Subcutaneous adipose tissue (tissue), 4 donors: ENCODE data around the gene ARHGEF18. TPM values are rescaled to one million over a fixed set of nuclear protein-coding genes. Genes with fewer than 3 reads are reported as not detected.

Experiments
- total RNA-seq, 4 donors: library from RNA; depleted of rRNA; stranded (reverse); fragments of >200 nt; gene quantifications; one replicate each; pipeline ENCODE4 v1.1.0, GENCODE V29; 2016
- TF ChIP-seq, protein P1 (sequence below): fragments of 450-650 bp; IDR thresholded peaks from one replicate; pipeline ENCODE4 v1.5.1; 2016; ENCODE audit warnings: low read depth, mild to moderate bottlenecking, control low read depth, antibody characterized with exemption, moderate library complexity

ARHGEF18 gene
- total RNA-seq, 4 donors from 2014 or later: 10.9 to 18.5 (median 16.9) TPM

DNA sequence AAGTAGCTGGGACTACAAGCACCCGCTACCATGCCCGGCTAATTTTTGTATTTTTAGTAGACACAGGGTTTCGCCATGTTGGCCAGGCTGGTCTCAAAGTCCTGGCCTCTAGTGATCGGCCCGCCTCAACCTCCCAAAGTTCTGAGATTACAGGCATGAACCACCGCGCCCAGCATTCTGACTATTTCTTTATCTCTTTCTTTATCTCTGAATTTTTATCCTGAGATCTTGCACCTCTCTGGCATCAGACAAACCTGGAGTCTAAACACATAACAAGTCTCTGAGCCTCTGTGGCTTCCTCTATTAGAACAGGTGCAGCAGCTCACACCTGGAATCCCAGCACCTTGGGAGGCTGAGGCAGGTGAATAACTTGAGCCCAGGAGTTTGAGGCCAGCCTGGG lies 28.5 kb downstream of the ARHGEF18 start:
- TF ChIP-seq, protein P1, sequence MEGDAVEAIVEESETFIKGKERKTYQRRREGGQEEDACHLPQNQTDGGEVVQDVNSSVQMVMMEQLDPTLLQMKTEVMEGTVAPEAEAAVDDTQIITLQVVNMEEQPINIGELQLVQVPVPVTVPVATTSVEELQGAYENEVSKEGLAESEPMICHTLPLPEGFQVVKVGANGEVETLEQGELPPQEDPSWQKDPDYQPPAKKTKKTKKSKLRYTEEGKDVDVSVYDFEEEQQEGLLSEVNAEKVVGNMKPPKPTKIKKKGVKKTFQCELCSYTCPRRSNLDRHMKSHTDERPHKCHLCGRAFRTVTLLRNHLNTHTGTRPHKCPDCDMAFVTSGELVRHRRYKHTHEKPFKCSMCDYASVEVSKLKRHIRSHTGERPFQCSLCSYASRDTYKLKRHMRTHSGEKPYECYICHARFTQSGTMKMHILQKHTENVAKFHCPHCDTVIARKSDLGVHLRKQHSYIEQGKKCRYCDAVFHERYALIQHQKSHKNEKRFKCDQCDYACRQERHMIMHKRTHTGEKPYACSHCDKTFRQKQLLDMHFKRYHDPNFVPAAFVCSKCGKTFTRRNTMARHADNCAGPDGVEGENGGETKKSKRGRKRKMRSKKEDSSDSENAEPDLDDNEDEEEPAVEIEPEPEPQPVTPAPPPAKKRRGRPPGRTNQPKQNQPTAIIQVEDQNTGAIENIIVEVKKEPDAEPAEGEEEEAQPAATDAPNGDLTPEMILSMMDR: no peak

DNA sequence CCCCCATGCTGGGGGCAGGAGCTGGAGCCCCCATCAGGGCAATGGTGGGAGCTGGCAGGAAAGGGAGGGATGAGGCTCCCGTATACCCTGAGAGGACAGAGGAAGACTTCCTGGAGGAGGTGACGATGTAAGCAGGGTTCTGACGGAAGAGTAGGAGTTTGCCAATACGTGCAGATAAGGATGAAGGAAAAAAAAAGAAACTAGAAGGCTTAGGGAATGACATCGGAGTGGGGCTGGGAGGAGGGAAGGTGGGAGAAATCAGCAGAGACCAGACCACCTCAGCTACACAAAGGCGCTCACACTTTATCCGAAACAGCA lies 32.3 kb downstream of the ARHGEF18 start:
- TF ChIP-seq, protein P1: no peak

DNA sequence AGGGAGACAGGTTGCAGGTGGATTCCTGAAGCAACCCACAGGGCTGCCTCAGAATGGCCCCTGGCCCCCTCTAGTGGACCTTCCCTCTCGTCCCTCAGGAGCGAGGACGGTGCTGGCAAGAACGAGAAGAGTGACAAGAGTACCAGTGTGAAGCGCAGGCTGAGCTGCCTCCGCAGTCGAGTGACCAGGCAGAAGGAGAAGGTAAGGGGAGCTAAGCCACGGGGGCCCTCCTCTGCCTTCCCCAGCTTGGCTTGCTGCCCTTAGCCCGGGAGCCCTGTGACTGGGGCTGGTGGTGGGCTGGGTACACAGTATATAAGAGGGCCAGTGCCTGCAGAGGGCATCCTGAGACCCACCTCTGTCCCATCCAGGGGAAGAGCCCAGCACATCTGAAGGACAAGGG lies 34.0 kb downstream of the ARHGEF18 start:
- TF ChIP-seq, protein P1: no peak

DNA sequence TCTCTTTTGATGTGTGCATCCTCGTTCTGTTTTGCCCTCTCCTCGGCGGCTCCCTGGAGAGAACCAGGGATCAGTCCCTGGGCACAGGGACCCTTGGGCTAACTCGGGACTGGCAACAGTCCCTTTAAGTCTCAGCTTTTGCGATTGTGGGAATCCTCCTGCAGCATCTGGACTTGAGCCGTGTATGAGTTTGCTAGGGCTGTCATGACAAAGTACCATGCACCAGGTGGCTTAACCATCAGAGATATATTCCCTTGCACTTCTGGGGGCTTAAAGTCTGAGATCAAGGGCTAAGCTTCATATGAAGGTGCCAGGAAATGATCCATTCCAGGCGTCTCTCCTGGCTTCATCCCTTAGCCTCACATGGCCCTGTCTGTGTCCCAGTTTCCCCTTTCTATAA lies 34.5 kb downstream of the ARHGEF18 start:
- TF ChIP-seq, protein P1: no peak

DNA sequence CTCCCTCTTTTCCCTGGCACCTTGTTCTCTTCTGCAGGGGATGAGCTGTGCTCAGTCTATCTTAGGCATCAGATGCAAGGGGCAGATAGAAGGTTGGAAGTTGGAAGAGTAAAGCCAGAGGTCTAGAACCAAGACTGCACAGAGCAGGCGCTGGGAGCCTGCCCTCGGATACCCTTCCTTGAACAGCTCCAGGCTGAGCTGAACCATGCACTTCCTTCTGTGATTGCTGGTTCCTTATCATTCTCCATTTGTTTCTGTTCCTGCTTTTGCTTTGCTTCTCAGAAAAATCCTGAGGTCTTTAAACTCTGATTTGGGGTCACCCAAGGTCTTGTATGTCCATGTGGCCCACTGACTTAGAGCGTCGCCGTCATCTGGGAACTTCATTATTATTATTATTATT lies 36.3 kb downstream of the ARHGEF18 start:
- TF ChIP-seq, protein P1: no peak

DNA sequence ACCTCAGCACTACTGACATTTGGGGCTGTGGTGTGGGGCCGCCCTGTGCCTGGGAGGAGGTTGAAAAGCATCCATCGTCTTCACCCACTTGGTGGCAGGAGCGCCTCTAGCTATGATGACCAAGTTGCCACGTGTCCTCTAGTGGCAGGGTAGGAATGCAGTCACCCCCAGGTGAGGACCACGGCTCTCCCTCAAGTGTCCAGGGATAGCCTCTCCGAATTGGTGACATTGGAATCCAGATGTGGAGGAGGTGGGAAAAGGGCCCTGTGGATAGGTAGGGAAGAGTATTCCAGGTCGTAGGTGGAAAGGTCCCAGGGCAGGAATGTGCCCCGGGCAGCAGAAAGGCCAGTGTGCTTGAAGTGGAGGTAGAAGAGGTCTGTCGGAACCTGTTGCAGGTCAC lies 37.6 kb downstream of the ARHGEF18 start:
- TF ChIP-seq, protein P1: no peak

DNA sequence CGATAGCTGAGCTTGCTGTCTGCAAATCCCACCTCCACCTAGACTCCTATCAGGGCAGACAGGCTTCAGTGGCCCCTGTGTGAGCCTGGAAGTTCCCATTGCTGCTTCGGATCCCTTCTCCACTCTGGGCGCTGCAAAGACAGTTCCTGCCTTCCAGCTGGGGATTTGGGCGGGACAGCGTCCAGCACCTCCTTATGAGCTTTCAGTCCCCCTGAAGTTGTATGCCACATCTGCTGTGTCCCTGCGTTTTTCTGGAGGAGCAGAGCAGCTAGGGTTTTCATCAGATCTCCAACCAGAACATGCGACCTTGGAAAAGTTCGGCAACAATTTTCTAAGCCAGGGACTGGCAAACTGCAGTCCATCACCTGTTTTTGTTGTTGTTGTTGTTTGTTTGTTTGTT lies 38.0 kb downstream of the ARHGEF18 start:
- TF ChIP-seq, protein P1: no peak
